ENCODE results near the gene EHBP1. TPM values are rescaled to one million over a fixed set of nuclear protein-coding genes. Genes with fewer than 3 reads are reported as not detected.
A peak's percentile ranks its signal among the peaks of the same experiment; 100 is the strongest.

Gene EHBP1
- polyA plus RNA-seq, 3 donors: 4.2 to 6.1 (median 6.0) TPM

DNA sequence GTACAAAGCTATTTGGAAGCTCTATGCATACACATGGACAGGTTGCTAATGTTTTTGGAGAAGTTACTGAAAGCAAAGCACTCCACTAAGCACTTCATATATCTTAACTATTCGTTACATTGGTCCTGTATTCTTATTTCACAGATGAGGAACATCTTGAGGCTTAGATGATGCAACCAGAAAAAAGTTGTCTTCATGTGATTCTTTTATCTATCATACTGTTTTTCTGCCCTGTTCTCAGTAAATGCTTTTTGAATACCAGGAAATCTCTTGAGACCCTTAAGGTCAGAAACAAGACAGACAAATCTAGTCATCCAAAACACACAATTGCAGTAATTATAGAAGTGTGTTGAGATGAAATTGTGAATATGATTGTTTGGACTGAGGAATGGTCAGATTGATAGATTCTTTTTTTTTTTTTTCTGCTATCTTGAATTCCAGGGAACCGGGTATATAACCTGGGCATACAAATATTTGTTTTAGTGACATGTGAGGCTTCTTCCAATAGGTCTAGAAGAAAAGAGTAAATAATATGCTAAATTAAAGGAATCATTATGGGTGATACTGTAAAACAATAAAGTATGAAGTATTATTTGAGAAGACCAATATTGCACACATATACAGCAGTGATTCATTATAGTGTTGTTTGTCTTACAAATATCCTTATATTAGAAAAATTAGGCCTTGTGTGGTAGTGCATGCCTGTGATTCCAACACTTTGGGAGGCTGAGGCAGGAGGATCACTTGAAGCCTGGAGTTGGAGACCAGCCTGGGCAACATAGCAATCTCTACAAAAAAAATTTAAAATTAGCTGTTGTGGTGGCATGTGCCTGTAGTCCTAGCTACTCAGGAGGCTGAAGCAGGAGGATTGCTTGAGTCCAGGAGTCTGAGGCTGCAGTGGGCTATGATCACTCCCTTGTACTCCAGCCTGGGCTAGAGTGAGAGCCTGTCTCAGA, 33.7 kb downstream of the EHBP1 start:
- intact Hi-C loops (cut with micrococcal nuclease): no loop called here
- peaks cover 8% of the 10 kb centered on the region for H3K4me1 Mint-ChIP-seq
- Histone ChIP-seq H3K4me1 (ENCODE audit: control insufficient read depth in 1 of 2, insufficient read depth in 2 of 2, low read length in 2 of 2) (no peaks in the 10 kb centered on the region), H3K27me3 (ENCODE audit: control insufficient read depth in 2 of 2, insufficient read depth in 2 of 2, low read length in 2 of 2) (no peaks in the 10 kb centered on the region), H3K4me3 (replicated peaks in 1 of 3; ENCODE audit: low read depth in 2 of 3, low read length in 3 of 3) (no peak overlapping the region), H3K27ac (ENCODE audit: low read depth in 1 of 2, low read length in 2 of 2) (no peak overlapping the region), H3K79me2 (ENCODE audit: insufficient read depth, low read length) (no peaks in the 10 kb centered on the region), H3K36me3 (replicated peaks in 1 of 2; ENCODE audit: control insufficient read depth in 1 of 2, insufficient read depth in 2 of 2, low read length in 2 of 2) (no peaks in the 10 kb centered on the region), H3K4me2 (replicated peaks; ENCODE audit: extremely low read depth, low read length, poor library complexity, severe bottlenecking) (no peak overlapping the region), H3K9ac (ENCODE audit: insufficient read depth, low read length, poor library complexity, severe bottlenecking) (no peak overlapping the region), H2AFZ (ENCODE audit: insufficient read depth, low read depth, low read length, poor library complexity, severe bottlenecking) (no peak overlapping the region), H3K9me3 (replicated peaks in 1 of 2; ENCODE audit: control insufficient read depth in 1 of 2, insufficient read depth in 1 of 2, low read length in 2 of 2) (no peaks in the 10 kb centered on the region), H4K20me1 (ENCODE audit: insufficient read depth, low read length) (no peaks in the 10 kb centered on the region)
- H3K9me3 Mint-ChIP-seq: no peaks in the 10 kb centered on the region
- peak overlapping the region in 1 of 7 donors; percentile 2 for H3K27ac Mint-ChIP-seq
- H3K27me3 Mint-ChIP-seq (ENCODE audit: low read depth in 3 of 3): no peaks in the 10 kb centered on the region
- no peak for DNase-seq
- TF ChIP-seq, protein P1, sequence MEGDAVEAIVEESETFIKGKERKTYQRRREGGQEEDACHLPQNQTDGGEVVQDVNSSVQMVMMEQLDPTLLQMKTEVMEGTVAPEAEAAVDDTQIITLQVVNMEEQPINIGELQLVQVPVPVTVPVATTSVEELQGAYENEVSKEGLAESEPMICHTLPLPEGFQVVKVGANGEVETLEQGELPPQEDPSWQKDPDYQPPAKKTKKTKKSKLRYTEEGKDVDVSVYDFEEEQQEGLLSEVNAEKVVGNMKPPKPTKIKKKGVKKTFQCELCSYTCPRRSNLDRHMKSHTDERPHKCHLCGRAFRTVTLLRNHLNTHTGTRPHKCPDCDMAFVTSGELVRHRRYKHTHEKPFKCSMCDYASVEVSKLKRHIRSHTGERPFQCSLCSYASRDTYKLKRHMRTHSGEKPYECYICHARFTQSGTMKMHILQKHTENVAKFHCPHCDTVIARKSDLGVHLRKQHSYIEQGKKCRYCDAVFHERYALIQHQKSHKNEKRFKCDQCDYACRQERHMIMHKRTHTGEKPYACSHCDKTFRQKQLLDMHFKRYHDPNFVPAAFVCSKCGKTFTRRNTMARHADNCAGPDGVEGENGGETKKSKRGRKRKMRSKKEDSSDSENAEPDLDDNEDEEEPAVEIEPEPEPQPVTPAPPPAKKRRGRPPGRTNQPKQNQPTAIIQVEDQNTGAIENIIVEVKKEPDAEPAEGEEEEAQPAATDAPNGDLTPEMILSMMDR (IDR thresholded peaks at IDR 0.05): no peak
- no peak overlapping the region for H3K4me3 Mint-ChIP-seq
- peaks cover 2% of the 10 kb centered on the region in 2 donors for H3K36me3 Mint-ChIP-seq
- no CpG with 5 or more reads among the region's 2 CpGs for WGBS (ENCODE audit: insufficient coverage)

DNA sequence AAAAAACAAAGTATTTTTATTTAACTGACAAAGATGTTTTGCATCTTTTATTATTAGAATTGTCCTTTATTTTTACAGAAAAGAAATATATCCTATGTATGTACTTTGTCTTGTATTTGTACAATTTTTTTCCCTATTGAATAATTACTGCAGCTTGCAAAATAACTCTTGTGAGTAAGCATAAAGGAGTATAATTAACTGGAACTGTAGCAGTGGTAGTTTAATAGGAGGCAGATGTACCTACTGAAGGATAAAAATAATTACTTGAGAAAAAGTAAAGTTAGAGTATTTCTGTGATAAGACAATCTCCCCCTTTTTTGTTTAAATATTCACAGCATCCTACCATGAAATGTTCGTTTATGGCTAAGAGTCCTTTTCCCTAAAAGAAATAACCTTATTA, 34.7 kb downstream of the EHBP1 start:
- no peaks in the 10 kb centered on the region for H4K20me1 ChIP-seq (ENCODE audit: insufficient read depth, low read length)
- Mint-ChIP-seq H3K27me3 (ENCODE audit: low read depth in 3 of 3) (no peaks in the 10 kb centered on the region), H3K4me3 (no peak overlapping the region), H3K4me1 (peaks cover 8% of the 10 kb centered on the region), H3K27ac (no peak overlapping the region), H3K36me3 (peaks cover 0 to 2% of the 10 kb centered on the region in 2 donors), H3K9me3 (no peaks in the 10 kb centered on the region)
- no peaks in the 10 kb centered on the region for H3K36me3 ChIP-seq (replicated peaks in 1 of 2; ENCODE audit: control insufficient read depth in 1 of 2, insufficient read depth in 2 of 2, low read length in 2 of 2)
- WGBS (ENCODE audit: insufficient coverage): no CpG with 5 or more reads among the region's 1 CpG
- TF ChIP-seq, protein P1 (IDR thresholded peaks at IDR 0.05): no peak
- no peak overlapping the region for H3K9ac ChIP-seq (ENCODE audit: insufficient read depth, low read length, poor library complexity, severe bottlenecking)
- H3K4me1 ChIP-seq (ENCODE audit: control insufficient read depth in 1 of 2, insufficient read depth in 2 of 2, low read length in 2 of 2): no peaks in the 10 kb centered on the region
- no peaks in the 10 kb centered on the region for H3K27me3 ChIP-seq (ENCODE audit: control insufficient read depth in 2 of 2, insufficient read depth in 2 of 2, low read length in 2 of 2)
- no peaks in the 10 kb centered on the region for H3K79me2 ChIP-seq (ENCODE audit: insufficient read depth, low read length)
- intact Hi-C loops (cut with micrococcal nuclease): no loop called here
- H2AFZ ChIP-seq (ENCODE audit: insufficient read depth, low read depth, low read length, poor library complexity, severe bottlenecking): no peak overlapping the region
- no peak overlapping the region for H3K27ac ChIP-seq (ENCODE audit: low read depth in 1 of 2, low read length in 2 of 2)
- no peak overlapping the region for H3K4me3 ChIP-seq (replicated peaks in 1 of 3; ENCODE audit: low read depth in 2 of 3, low read length in 3 of 3)
- no peak overlapping the region for H3K4me2 ChIP-seq (replicated peaks; ENCODE audit: extremely low read depth, low read length, poor library complexity, severe bottlenecking)
- no peak for DNase-seq
- H3K9me3 ChIP-seq (replicated peaks in 1 of 2; ENCODE audit: control insufficient read depth in 1 of 2, insufficient read depth in 1 of 2, low read length in 2 of 2): no peaks in the 10 kb centered on the region

All from CD14-positive monocyte (primary cell).